SK-N-MC (cell line): ENCODE measurements around the gene RNF130.
"Not testable (repeated sequence)": the region's sequence is repeated elsewhere in the genome, so short reads cannot be mapped to it uniquely, and the experiment has no call there.

Source experiments
- DNase-seq: peaks from one replicate; pipeline ENCODE4 v3.0.0-alpha.2; 2011; ENCODE audit warnings: low read depth, low spot score
- H3K27ac ChIP-seq: fragments of 200-600 bp; sonication (generic); 2 replicates; pipeline ENCODE4 v1.5.1; 2016; ENCODE audit warnings: mixed run types
- H3K36me3 ChIP-seq: fragments of 200-600 bp; sonication (generic); 2 replicates; pipeline ENCODE4 v1.6.1; 2017; ENCODE audit warnings: antibody characterized with exemption, low read length, mixed read lengths; ENCODE audit not compliant: insufficient read depth
- H3K4me3 ChIP-seq: fragments of 200-600 bp; sonication (generic); 2 replicates; pipeline ENCODE4 v1.5.1; 2016
- H3K9ac ChIP-seq: fragments of 200-600 bp; sonication (generic); 2 replicates; pipeline ENCODE4 v1.8.0; 2017; ENCODE audit warnings: mixed run types, mixed read lengths; ENCODE audit not compliant: insufficient read length
- H3K9me3 ChIP-seq: fragments of 200-600 bp; sonication (generic); 2 replicates; pipeline ENCODE4 v1.6.1; 2017; ENCODE audit warnings: low read depth, mild to moderate bottlenecking, antibody characterized with exemption, low read length, moderate library complexity, mixed read lengths
- EZH2 ChIP-seq: fragments of 200-600 bp; sonication (generic); IDR thresholded peaks from one replicate; pipeline ENCODE4 v1.6.1; 2017; ENCODE audit warnings: antibody characterized with exemption
- FOXP2 ChIP-seq: optimal IDR thresholded peaks from 2 replicates; pipeline ENCODE3; 2011; ENCODE audit warnings: mild to moderate bottlenecking, moderate library complexity; ENCODE audit not compliant: insufficient read depth; ENCODE audit errors: extremely low read length, control extremely low read depth
- POLR2AphosphoS5 ChIP-seq: IDR thresholded peaks from 2 replicates; pipeline ENCODE4 v1.6.1; 2012; ENCODE audit warnings: mild to moderate bottlenecking, low read depth, low read length, borderline replicate concordance

Gene RNF130

DNA sequence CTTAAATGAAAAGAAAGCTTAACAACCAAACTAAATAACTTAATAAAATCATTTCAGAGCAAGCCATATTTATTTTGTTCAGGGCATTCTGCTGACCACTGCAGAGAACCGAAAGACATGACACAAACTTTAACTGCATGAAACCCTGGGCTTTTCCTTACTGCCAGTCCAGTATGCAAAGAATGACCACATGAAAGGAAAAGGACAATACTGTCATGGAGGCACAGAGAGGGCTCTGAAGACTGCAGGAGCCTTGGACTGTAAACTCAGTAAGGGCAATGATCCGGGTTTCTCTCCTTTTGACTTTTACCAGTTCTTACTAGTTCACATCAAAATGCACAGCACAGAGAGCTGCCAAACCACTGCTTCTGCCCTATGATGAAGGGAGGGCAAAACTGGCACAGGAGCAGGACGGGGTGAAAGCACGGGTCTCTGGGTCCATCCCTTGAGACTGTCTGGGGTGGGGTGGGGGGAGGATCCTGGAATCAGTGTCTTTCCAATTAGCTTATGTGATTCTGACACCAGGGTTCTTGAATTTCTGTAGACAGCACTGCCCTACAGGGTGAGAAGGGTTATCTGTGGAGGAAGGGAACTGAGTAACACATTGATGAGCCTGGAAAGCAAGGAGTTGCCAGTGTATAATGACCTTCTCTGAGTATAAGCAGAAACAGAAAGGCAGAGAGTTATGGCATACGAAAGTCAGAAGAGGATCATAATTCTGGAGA lies 44.7 kb downstream of the RNF130 start:
- TF ChIP-seq FOXP2 (no peak), EZH2 (no peak), POLR2AphosphoS5 (no peak)
- no peak for DNase-seq
- H3K36me3 ChIP-seq: peaks cover 15% of the 10 kb centered on the region

GRCh38 chr5:180026320-180026719 lies 45.2 kb downstream of the RNF130 start:
- peaks cover 12% of the 10 kb centered on the region; the same call in 1 of the 2 replicates for H3K36me3 ChIP-seq
- H3K9me3 ChIP-seq: no peaks in the 10 kb centered on the region
- TF ChIP-seq FOXP2: no peak
- no peak for TF ChIP-seq EZH2
- TF ChIP-seq POLR2AphosphoS5: no peak

More for the DNA sequence above, 44.7 kb downstream of the RNF130 start:
- Histone ChIP-seq H3K4me3 (no peak overlapping the region), H3K9me3 (no peaks in the 10 kb centered on the region), H3K27ac (no peak overlapping the region), H3K9ac (no peak overlapping the region)

DNA sequence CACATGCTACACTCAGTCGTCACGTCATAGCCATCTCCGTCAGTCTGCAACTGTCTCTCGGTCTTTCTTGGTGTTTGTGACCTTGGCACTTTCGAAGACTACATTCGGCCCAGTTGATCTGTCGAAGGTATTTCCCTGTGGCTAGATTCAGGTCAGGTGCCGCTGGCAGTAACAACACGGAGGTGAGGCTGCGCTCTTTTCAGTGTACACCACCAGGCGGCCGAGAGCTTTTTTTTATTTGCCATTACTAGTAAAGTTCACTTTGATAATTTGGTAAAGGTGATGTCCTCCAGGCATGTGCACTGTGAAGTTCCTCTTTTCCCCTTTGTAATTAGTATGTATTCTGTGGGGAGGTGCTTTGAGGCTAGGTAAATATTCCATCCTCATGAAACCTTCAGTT lies 49.7 kb downstream of the RNF130 start:
- no peak overlapping the region for H3K9ac ChIP-seq
- no peak for DNase-seq
- peaks cover 28% of the 10 kb centered on the region for H3K36me3 ChIP-seq
- no peak overlapping the region for H3K27ac ChIP-seq
- no peak overlapping the region for H3K4me3 ChIP-seq
- no peaks in the 10 kb centered on the region for H3K9me3 ChIP-seq
- TF ChIP-seq EZH2 (no peak), POLR2AphosphoS5 (no peak), FOXP2 (no peak)

More at GRCh38 chr5:180026320-180026719, 45.2 kb downstream of the RNF130 start:
- Histone ChIP-seq H3K27ac (no peak overlapping the region), H3K9ac (no peak overlapping the region), H3K4me3 (no peak overlapping the region)
- DNase-seq: no peak

GRCh38 chr5:180020176-180020575 lies 51.4 kb downstream of the RNF130 start:
- Histone ChIP-seq H3K4me3 (no peak overlapping the region), H3K9ac (no peak overlapping the region), H3K9me3 (no peaks in the 10 kb centered on the region), H3K27ac (no peak overlapping the region), H3K36me3 (peaks cover 26% of the 10 kb centered on the region)
- TF ChIP-seq EZH2: no peak
- no peak for TF ChIP-seq FOXP2
- no peak for TF ChIP-seq POLR2AphosphoS5
- DNase-seq: no peak

GRCh38 chr5:180018347-180019060 lies 53.1 kb downstream of the RNF130 start:
- TF ChIP-seq EZH2: no peak
- no peak for TF ChIP-seq POLR2AphosphoS5
- no peak for TF ChIP-seq FOXP2

DNA sequence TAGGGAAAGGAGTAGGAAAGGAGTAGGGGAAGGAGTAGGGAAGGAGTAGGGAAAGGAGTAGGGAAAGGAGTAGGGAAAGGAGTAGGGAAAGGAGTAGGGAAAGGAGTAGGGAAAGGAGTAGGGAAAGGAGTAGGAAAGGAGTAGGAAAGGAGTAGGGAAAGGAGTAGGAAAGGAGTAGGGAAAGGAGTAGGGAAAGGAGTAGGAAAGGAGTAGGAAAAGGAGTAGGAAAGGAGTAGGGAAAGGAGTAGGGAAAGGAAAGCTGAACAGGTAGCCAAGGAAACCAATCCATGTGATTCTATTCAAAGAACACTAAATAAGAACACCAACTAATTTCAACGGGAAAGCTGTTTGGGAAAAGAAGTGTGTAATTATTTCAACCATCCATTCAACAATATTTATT lies 56.0 kb downstream of the RNF130 start:
- not testable (repeated sequence) for DNase-seq, H3K4me3 ChIP-seq, H3K9me3 ChIP-seq, H3K9ac ChIP-seq, H3K27ac ChIP-seq
- peaks cover 13% of the 10 kb centered on the region for H3K36me3 ChIP-seq

More at GRCh38 chr5:180018347-180019060, 53.1 kb downstream of the RNF130 start:
- Histone ChIP-seq H3K36me3 (peaks cover 24% of the 10 kb centered on the region), H3K4me3 (no peak overlapping the region), H3K9ac (no peak overlapping the region), H3K27ac (no peak overlapping the region), H3K9me3 (no peaks in the 10 kb centered on the region)
- DNase-seq: no peak

DNA sequence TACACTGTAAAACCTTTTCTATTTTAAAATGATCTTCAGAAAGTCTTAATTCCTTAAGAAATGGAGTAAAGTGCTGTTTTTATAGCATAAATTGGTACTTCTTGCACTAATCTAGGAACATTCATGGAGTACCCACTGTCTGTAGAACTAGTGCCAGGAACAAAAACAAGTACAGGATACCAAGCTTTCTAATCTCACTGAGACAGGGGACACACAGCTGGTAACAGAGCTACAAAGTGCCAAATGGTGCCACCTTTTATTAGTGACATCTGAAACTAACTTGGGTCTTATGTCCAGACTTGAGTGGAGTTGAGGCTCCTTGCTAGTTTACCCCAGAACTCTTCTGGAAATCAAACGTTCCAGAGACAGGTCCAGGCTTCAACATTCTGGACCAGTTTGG lies 57.9 kb downstream of the RNF130 start:
- H3K9ac ChIP-seq: no peak overlapping the region
- no peaks in the 10 kb centered on the region for H3K9me3 ChIP-seq
- no peak overlapping the region for H3K4me3 ChIP-seq
- peaks cover 2% of the 10 kb centered on the region; the same call in 1 of the 2 replicates for H3K36me3 ChIP-seq
- DNase-seq: no peak
- H3K27ac ChIP-seq: no peak overlapping the region
- no peak for TF ChIP-seq POLR2AphosphoS5
- TF ChIP-seq EZH2: no peak
- no peak for TF ChIP-seq FOXP2

DNA sequence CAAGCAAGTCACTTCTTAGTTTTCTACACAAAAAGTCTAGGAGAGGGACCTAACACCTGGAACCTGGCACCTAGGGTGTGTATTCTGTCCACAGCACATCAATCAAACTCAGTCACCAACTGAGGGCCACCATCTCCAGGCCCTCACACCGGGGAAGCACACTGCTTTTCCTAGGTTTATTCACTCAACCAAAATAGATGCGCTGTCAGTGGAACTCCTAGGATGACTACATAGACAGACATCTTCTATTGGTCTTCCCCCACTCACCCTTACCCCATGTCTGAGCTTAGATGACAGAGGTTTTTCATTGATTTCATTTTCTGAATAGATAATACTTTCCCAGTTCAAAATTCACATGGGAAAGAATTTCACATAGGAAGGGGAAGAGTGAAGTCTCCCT lies 59.2 kb downstream of the RNF130 start:
- Histone ChIP-seq H3K27ac (no peak overlapping the region), H3K9me3 (no peaks in the 10 kb centered on the region), H3K36me3 (peaks cover 2% of the 10 kb centered on the region; the same call in 1 of the 2 replicates), H3K4me3 (no peak overlapping the region), H3K9ac (no peak overlapping the region)
- TF ChIP-seq FOXP2 (no peak), POLR2AphosphoS5 (no peak), EZH2 (no peak)
- DNase-seq: no peak

- no peak for TF ChIP-seq POLR2AphosphoS5
- no peak for TF ChIP-seq FOXP2
- TF ChIP-seq EZH2: no peak
- no peaks in the 10 kb centered on the region for H3K9me3 ChIP-seq
- H3K36me3 ChIP-seq: peaks cover 2% of the 10 kb centered on the region; the same call in 1 of the 2 replicates
- H3K9ac ChIP-seq: no peak overlapping the region
- H3K4me3 ChIP-seq: no peak overlapping the region
- H3K27ac ChIP-seq: no peak overlapping the region
- no peak for DNase-seq
These were observed 60.9 kb downstream of the RNF130 start for GRCh38 chr5:180010636-180011035.
